ENCODE data around the gene CIITA.

- TF ChIP-seq CTCF (IDR thresholded peaks at IDR 0.05): no peak
- no peak for TF ChIP-seq POLR2A (IDR thresholded peaks at IDR 0.05)
Observed at GRCh38 chr16:10926867-10927266, 49.9 kb downstream of the CIITA start.

Measured in heart left ventricle (tissue), 13 donors.